GM23338 (cell line): ENCODE measurements around the gene HCN1. TPM values are rescaled to one million over a fixed set of nuclear protein-coding genes. Genes with fewer than 3 reads are reported as not detected.

ENCODE experiments used
- ATAC-seq: fragments of 200-7000 bp; cut with Tn5 transposase; 3 replicates; pipeline ENCODE4 v1.9.1; 2020
- DNase-seq: peaks from one replicate; pipeline ENCODE4 v3.0.0-alpha.2; 2015; ENCODE audit warnings: low spot score
- H2AFZ ChIP-seq: fragments of 200-600 bp; sonication (generic); 2 replicates; pipeline ENCODE4 v1.8.0; 2016; ENCODE audit warnings: antibody characterized with exemption, mild to moderate bottlenecking, moderate library complexity
- H3F3A ChIP-seq: fragments of 200-600 bp; sonication (generic); replicated peaks from 2 replicates; pipeline ENCODE4 v1.8.0; 2017; ENCODE audit warnings: antibody characterized with exemption, mixed run types, low read depth
- H3K27ac ChIP-seq: fragments of 200-600 bp; sonication (generic); 2 replicates; pipeline ENCODE4 v1.6.1; 2016; ENCODE audit warnings: low read depth
- H3K27me3 ChIP-seq: fragments of 200-600 bp; sonication (generic); 2 replicates; pipeline ENCODE4 v1.8.0; 2016; ENCODE audit warnings: mild to moderate bottlenecking, mixed run types, moderate library complexity; ENCODE audit not compliant: insufficient read depth
- H3K36me3 ChIP-seq: fragments of 200-600 bp; sonication (generic); 2 replicates; pipeline ENCODE4 v1.8.0; 2016; ENCODE audit warnings: mild to moderate bottlenecking; ENCODE audit not compliant: insufficient read depth
- H3K4me1 ChIP-seq: fragments of 200-600 bp; sonication (generic); 2 replicates; pipeline ENCODE4 v1.8.0; 2016; ENCODE audit warnings: mild to moderate bottlenecking, moderate library complexity; ENCODE audit not compliant: insufficient read depth
- H3K4me2 ChIP-seq: fragments of 200-600 bp; sonication (generic); 2 replicates; pipeline ENCODE4 v1.7.1; 2017; ENCODE audit warnings: mixed run types
- H3K4me3 ChIP-seq: fragments of 200-600 bp; sonication (generic); 2 replicates; pipeline ENCODE4 v1.6.1; 2016; ENCODE audit warnings: mixed run types
- H3K79me2 ChIP-seq: fragments of 200-600 bp; sonication (generic); replicated peaks from 2 replicates; pipeline ENCODE4 v1.8.0; 2017; ENCODE audit warnings: mild to moderate bottlenecking; ENCODE audit not compliant: insufficient read depth
- H3K9me2 ChIP-seq: fragments of 200-600 bp; sonication (generic); 2 replicates; pipeline ENCODE4 v1.8.0; 2017; ENCODE audit not compliant: insufficient read depth
- H4K20me1 ChIP-seq: fragments of 200-600 bp; sonication (generic); replicated peaks from 2 replicates; pipeline ENCODE4 v1.8.0; 2017; ENCODE audit warnings: mild to moderate bottlenecking; ENCODE audit not compliant: insufficient read depth
- H3K27ac Mint-ChIP-seq: 2 replicates; pipeline ENCODE4 v1.8.0; 2020; ENCODE audit warnings: inconsistent platforms, mild to moderate bottlenecking, moderate library complexity, mixed read lengths
- H3K27me3 Mint-ChIP-seq: 3 replicates; pipeline ENCODE4 v1.8.0; 2022; ENCODE audit warnings: low read depth, mild to moderate bottlenecking, moderate library complexity, mixed read lengths, inconsistent platforms; ENCODE audit not compliant: insufficient read depth, poor library complexity
- H3K36me3 Mint-ChIP-seq: 3 replicates; pipeline ENCODE4 v1.8.0; 2021; ENCODE audit warnings: low read depth, mild to moderate bottlenecking, inconsistent platforms, moderate library complexity, mixed read lengths
- H3K4me1 Mint-ChIP-seq: 3 replicates; pipeline ENCODE4 v1.8.0; 2020; ENCODE audit warnings: mild to moderate bottlenecking, inconsistent platforms, mixed read lengths
- H3K4me3 Mint-ChIP-seq: 3 replicates; pipeline ENCODE4 v1.8.0; 2021; ENCODE audit warnings: moderate library complexity, mild to moderate bottlenecking, inconsistent platforms, mixed read lengths
- H3K9me3 Mint-ChIP-seq: 3 replicates; pipeline ENCODE4 v1.8.0; 2020; ENCODE audit warnings: moderate library complexity, mild to moderate bottlenecking, inconsistent platforms, mixed read lengths
- CREB1 ChIP-seq: fragments of 250-450 bp; sonication (Bioruptor Pico); IDR thresholded peaks from 2 replicates; pipeline ENCODE4 v1.5.0; 2020; ENCODE audit warnings: low read depth, mild to moderate bottlenecking, moderate library complexity
- CTCF ChIP-seq, 2 experiments: fragments of 200-600 bp in 1 of 2; sonication (generic) in 1 of 2; conservative IDR thresholded peaks; 2 replicates each; pipeline versions ENCODE4 v1.5.1 to v1.6.1; 2016 to 2017; ENCODE audit warnings: antibody characterized with exemption in 2 of 2, low read depth in 2 of 2, mild to moderate bottlenecking in 2 of 2, moderate library complexity in 1 of 2
- EZH2 ChIP-seq: fragments of 200-600 bp; sonication (generic); IDR thresholded peaks from one replicate; pipeline ENCODE4 v1.8.0; 2017; ENCODE audit warnings: antibody characterized with exemption, mild to moderate bottlenecking, low read depth; ENCODE audit not compliant: unreplicated experiment
- EZH2phosphoT487 ChIP-seq: fragments of 200-600 bp; sonication (generic); IDR thresholded peaks from one replicate; pipeline ENCODE4 v1.8.1; 2018; ENCODE audit warnings: antibody characterized with exemption; ENCODE audit not compliant: unreplicated experiment
- NANOG ChIP-seq: IDR thresholded peaks from 2 replicates; pipeline ENCODE4 v1.6.1; 2016; ENCODE audit warnings: antibody characterized with exemption, borderline replicate concordance
- POLR2AphosphoS5 ChIP-seq: IDR thresholded peaks from 2 replicates; pipeline ENCODE4 v1.6.1; 2016; ENCODE audit warnings: antibody characterized with exemption, low read depth
- STAT1 ChIP-seq: IDR thresholded peaks from one replicate; pipeline ENCODE4 v1.6.1; 2016; ENCODE audit warnings: antibody characterized with exemption; ENCODE audit not compliant: unreplicated experiment
- polyA plus RNA-seq: library from polyadenylated mRNA; unstranded; fragments of >200 nt; fragmentation: Nextera tagmentation; extraction: Ambion mirVana; gene quantifications from 2 replicates; pipeline ENCODE4 v1.2.1, GENCODE V29; 2016
- total RNA-seq: library from RNA; depleted of rRNA; stranded (reverse); fragments of >200 nt; shearing (Covaris generic); gene quantifications from 2 replicates; pipeline ENCODE4 v1.2.3, GENCODE V29; 2014
- TF ChIP-seq, protein P1 (sequence below): IDR thresholded peaks from 2 replicates; pipeline ENCODE4 v1.6.1; 2016; ENCODE audit warnings: antibody characterized with exemption
- TF ChIP-seq, protein P2 (sequence below): fragments of 250-450 bp; sonication (Bioruptor Pico); IDR thresholded peaks from 2 replicates; pipeline ENCODE4 v1.5.0; 2020; ENCODE audit warnings: mild to moderate bottlenecking, moderate library complexity
- TF ChIP-seq, protein P3 (sequence below): IDR thresholded peaks from one replicate; pipeline ENCODE4 v1.6.1; 2018; ENCODE audit warnings: antibody characterized with exemption; ENCODE audit not compliant: unreplicated experiment

Gene HCN1
- total and polyA plus RNA-seq, 2 experiments from 2014 or later, result 2.8 to 6.9 TPM

GRCh38 chr5:45695804-45696156 is 400 bp downstream of the HCN1 start (continued):
- TF ChIP-seq NANOG, result no peak
- TF ChIP-seq, protein P1, sequence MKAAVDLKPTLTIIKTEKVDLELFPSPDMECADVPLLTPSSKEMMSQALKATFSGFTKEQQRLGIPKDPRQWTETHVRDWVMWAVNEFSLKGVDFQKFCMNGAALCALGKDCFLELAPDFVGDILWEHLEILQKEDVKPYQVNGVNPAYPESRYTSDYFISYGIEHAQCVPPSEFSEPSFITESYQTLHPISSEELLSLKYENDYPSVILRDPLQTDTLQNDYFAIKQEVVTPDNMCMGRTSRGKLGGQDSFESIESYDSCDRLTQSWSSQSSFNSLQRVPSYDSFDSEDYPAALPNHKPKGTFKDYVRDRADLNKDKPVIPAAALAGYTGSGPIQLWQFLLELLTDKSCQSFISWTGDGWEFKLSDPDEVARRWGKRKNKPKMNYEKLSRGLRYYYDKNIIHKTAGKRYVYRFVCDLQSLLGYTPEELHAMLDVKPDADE, result no peak

DNA sequence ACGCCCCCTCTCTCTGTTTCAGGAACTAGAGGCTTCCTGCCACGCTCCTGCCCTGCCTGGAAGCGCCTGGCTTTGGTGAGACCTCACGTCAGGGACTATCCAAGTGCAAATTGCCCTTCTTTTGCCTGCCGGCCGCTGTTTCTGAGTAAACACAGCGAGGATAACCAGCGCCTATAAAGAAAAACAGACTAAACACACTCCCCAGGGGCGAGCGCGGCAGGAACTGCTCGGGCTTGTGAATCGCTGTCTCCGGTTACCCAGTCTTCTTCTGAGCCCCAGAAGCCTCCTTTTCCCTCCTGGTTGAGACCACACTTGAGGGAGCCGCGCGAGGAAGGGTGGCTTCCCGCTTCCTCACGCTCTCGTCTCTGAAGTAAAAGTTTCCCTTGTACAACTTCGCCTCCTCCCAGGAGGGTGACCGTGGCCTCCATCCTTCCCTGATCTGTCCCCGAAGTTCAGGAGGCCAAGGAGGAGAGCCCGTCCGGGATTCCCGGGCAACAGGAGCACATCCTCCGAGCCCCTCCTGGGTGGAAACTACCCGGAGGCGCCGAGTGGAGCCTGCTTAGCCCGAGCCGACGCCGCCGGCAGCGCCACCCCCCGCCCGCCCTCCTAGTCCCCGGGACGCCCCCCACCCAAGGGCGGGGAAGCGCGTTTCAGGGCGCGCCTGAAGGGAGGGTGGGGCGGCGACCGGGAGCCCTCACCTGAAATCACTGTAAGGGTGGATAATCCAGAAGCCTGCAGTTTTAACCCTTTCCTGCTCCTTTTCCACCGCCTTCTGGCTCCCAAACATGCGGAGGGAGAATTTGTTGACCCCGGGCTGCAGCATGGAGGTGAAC is 993 bp downstream of the HCN1 start:
- Histone ChIP-seq H3K4me2 (peak overlapping the region; percentile 85), H4K20me1 (no peaks in the 10 kb centered on the region)
- TF ChIP-seq EZH2phosphoT487, result no peak
- TF ChIP-seq CTCF (conservative IDR thresholded peaks at IDR 0.05; ENCODE audit: low read depth in 2 of 2), result no peak
- TF ChIP-seq, protein P1, result no peak
- no peak for TF ChIP-seq EZH2
- TF ChIP-seq, protein P2, sequence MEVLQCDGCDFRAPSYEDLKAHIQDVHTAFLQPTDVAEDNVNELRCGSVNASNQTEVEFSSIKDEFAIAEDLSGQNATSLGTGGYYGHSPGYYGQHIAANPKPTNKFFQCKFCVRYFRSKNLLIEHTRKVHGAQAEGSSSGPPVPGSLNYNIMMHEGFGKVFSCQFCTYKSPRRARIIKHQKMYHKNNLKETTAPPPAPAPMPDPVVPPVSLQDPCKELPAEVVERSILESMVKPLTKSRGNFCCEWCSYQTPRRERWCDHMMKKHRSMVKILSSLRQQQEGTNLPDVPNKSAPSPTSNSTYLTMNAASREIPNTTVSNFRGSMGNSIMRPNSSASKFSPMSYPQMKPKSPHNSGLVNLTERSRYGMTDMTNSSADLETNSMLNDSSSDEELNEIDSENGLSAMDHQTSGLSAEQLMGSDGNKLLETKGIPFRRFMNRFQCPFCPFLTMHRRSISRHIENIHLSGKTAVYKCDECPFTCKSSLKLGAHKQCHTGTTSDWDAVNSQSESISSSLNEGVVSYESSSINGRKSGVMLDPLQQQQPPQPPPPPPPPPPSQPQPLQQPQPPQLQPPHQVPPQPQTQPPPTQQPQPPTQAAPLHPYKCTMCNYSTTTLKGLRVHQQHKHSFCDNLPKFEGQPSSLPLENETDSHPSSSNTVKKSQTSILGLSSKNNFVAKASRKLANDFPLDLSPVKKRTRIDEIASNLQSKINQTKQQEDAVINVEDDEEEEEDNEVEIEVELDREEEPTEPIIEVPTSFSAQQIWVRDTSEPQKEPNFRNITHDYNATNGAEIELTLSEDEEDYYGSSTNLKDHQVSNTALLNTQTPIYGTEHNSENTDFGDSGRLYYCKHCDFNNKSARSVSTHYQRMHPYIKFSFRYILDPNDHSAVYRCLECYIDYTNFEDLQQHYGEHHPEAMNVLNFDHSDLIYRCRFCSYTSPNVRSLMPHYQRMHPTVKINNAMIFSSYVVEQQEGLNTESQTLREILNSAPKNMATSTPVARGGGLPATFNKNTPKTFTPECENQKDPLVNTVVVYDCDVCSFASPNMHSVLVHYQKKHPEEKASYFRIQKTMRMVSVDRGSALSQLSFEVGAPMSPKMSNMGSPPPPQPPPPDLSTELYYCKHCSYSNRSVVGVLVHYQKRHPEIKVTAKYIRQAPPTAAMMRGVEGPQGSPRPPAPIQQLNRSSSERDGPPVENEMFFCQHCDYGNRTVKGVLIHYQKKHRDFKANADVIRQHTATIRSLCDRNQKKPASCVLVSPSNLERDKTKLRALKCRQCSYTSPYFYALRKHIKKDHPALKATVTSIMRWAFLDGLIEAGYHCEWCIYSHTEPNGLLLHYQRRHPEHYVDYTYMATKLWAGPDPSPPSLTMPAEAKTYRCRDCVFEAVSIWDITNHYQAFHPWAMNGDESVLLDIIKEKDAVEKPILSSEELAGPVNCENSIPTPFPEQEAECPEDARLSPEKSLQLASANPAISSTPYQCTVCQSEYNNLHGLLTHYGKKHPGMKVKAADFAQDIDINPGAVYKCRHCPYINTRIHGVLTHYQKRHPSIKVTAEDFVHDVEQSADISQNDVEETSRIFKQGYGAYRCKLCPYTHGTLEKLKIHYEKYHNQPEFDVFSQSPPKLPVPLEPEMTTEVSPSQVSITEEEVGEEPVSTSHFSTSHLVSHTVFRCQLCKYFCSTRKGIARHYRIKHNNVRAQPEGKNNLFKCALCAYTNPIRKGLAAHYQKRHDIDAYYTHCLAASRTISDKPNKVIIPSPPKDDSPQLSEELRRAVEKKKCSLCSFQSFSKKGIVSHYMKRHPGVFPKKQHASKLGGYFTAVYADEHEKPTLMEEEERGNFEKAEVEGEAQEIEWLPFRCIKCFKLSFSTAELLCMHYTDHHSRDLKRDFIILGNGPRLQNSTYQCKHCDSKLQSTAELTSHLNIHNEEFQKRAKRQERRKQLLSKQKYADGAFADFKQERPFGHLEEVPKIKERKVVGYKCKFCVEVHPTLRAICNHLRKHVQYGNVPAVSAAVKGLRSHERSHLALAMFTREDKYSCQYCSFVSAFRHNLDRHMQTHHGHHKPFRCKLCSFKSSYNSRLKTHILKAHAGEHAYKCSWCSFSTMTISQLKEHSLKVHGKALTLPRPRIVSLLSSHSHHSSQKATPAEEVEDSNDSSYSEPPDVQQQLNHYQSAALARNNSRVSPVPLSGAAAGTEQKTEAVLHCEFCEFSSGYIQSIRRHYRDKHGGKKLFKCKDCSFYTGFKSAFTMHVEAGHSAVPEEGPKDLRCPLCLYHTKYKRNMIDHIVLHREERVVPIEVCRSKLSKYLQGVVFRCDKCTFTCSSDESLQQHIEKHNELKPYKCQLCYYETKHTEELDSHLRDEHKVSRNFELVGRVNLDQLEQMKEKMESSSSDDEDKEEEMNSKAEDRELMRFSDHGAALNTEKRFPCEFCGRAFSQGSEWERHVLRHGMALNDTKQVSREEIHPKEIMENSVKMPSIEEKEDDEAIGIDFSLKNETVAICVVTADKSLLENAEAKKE (CRISPR knock-in tag), result no peak
- no peak for TF ChIP-seq STAT1
- TF ChIP-seq, protein P3, sequence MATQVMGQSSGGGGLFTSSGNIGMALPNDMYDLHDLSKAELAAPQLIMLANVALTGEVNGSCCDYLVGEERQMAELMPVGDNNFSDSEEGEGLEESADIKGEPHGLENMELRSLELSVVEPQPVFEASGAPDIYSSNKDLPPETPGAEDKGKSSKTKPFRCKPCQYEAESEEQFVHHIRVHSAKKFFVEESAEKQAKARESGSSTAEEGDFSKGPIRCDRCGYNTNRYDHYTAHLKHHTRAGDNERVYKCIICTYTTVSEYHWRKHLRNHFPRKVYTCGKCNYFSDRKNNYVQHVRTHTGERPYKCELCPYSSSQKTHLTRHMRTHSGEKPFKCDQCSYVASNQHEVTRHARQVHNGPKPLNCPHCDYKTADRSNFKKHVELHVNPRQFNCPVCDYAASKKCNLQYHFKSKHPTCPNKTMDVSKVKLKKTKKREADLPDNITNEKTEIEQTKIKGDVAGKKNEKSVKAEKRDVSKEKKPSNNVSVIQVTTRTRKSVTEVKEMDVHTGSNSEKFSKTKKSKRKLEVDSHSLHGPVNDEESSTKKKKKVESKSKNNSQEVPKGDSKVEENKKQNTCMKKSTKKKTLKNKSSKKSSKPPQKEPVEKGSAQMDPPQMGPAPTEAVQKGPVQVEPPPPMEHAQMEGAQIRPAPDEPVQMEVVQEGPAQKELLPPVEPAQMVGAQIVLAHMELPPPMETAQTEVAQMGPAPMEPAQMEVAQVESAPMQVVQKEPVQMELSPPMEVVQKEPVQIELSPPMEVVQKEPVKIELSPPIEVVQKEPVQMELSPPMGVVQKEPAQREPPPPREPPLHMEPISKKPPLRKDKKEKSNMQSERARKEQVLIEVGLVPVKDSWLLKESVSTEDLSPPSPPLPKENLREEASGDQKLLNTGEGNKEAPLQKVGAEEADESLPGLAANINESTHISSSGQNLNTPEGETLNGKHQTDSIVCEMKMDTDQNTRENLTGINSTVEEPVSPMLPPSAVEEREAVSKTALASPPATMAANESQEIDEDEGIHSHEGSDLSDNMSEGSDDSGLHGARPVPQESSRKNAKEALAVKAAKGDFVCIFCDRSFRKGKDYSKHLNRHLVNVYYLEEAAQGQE, result no peak
- TF ChIP-seq POLR2AphosphoS5, result no peak
- no peak for TF ChIP-seq CREB1

More for the DNA sequence above, 993 bp downstream of the HCN1 start:
- Histone ChIP-seq H3K27ac (no peak overlapping the region), H3K9me2 (no peaks in the 10 kb centered on the region), H2AFZ (peak overlapping the region; percentile 79), H3K27me3 (peaks cover 10% of the 10 kb centered on the region), H3K79me2 (peaks cover 11% of the 10 kb centered on the region), H3F3A (no peaks in the 10 kb centered on the region), H3K4me1 (peaks cover 11% of the 10 kb centered on the region; the same call in 1 of the 2 replicates), H3K4me3 (peak overlapping the region; percentile 66), H3K36me3 (no peaks in the 10 kb centered on the region)
- peaks cover 16% of the 10 kb centered on the region for H3K27me3 Mint-ChIP-seq
- H3K9me3 Mint-ChIP-seq, result no peaks in the 10 kb centered on the region; the same call in 2 of the 3 replicates
- no peak overlapping the region for H3K27ac Mint-ChIP-seq
- DNase-seq (peak; percentile 52), ATAC-seq (peak; percentile 66)
- H3K36me3 Mint-ChIP-seq, result no peaks in the 10 kb centered on the region
- peak overlapping the region; percentile 77 for H3K4me3 Mint-ChIP-seq
- peaks cover 37% of the 10 kb centered on the region for H3K4me1 Mint-ChIP-seq
